Midbrain (tissue), 1 donor: ENCODE measurements around the gene LZTS2.
A peak's percentile ranks its signal among the peaks of the same experiment; 100 is the strongest.

Source experiments
- DNase-seq: peaks from one replicate; lab custom pipeline; 2025; lab: John Stamatoyannopoulos, UW

The LZTS2 gene

DNA sequence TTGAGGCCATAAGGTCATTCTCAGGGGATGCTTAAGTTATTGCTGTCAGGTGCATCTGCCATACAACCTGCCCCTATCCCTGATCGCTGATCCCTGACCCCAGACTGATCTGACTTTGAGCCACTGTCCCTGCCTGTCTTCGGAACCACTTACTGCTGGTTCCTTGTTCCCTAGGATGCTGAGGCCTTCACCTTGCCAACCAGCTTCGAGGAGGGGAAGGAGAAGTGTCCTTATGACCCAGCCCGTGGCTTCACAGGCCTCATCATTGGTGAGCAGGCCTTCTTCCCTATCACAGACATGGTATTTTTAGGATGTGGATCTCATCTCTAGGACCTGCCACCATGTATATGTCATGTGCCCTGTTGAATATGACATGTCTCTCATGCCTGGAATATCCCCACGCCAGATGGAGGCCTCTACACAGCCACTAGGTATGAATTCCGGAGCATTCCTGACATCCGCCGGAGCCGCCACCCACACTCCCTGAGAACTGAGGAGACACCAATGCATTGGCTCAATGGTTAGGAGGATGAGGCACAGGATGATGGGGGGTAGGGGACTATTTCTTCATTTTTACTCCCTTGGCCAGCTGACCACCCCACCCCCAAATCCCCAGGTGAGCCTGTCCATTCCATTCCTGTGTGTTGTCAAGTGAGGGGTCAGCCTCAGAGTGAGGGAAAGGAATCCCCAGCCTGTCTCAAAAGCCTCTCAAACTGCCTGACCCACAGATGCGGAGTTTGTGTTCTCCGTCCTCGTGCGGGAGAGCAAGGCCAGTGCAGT, 21.3 kb upstream of the LZTS2 start:
- DNase-seq: no peak

DNA sequence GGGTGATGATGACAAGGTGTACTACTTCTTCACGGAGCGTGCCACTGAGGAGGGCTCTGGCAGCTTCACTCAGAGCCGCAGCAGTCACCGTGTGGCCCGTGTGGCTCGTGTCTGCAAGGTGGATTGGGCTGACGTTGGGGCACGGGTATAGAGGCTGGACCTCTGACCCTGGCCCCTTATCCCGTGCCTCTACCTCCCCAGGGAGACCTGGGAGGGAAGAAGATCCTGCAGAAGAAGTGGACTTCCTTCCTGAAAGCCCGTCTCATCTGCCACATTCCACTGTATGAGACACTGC, 20.8 kb upstream of the LZTS2 start:
- no peak for DNase-seq

DNA sequence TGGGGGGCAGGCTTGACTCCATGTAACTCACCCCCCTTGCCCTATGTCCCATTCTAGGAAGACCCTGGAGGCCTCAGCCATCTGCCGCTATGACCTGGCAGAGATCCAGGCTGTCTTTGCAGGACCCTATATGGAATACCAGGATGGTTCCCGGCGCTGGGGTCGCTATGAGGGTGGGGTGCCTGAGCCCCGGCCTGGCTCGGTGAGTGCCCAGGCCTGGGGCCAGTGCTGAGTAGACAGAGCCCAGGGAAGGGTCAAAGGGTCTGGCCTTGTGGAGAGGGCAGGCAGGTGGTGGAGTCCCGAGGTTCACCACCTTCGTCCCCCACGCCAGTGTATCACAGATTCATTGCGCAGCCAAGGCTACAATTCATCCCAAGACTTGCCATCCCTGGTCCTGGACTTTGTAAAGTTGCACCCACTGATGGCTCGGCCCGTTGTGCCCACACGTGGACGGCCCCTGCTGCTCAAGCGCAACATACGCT, 19.8 kb upstream of the LZTS2 start:
- DNase-seq: no peak

DNA sequence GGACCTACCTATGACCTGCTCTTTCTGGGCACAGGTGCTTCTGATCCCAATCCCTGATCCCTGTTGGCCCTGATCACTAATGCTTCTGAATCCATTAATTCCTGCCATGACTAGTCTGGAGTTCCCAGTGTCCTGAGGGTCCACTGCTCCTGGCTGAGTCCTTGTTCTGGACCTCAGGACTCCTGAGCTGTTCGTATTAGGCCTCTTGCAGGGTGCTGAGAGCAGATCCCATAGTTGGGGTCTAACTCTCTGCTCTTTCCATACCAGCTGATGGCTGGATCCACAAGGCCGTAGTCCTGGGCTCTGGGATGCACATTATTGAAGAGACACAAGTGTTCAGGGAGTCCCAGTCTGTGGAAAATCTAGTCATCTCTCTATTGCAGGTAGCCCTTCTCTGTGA, 19.3 kb upstream of the LZTS2 start:
- no peak for DNase-seq

DNA sequence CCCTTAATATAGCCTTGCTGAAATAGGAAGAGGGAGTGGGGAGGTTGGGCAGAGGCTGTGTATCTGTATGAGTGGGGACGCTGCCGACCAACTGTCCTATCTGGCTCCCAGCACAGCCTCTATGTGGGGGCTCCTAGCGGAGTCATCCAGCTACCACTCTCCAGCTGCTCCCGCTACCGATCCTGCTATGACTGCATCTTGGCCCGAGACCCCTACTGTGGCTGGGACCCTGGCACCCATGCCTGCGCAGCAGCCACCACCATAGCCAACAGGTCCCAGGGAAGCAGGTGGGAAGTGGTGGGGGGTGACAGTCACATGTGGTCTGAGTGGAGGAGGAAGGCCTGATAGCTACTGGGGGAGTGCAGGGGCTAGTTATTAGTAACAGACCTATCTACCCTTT, 18.9 kb upstream of the LZTS2 start:
- no peak for DNase-seq

DNA sequence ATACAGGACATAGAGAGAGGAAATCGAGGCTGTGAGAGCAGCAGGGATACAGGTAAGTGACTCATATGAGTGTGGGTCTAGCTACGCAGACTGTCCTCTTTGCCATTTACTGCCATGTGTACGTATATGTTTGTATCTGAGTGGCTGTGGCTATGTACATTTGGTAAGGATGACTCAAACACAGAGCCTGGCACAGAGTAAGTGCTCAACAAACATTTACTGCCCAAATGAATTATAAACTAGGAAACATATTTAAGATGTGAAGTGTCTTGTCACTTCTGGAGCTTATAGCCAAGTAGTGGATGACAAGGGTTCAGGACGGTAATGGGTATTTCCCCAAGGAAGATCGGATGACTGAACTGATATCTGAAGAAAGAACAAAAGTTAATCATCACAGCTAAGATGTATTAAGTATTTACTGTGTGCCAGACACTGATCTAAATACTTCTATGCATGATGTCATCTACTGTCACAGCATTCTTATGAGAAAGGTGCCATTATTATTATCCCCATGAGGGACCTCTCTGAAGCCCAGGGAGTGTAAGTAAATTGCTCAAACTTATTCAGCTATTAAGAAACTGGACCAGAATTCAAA, 18.3 kb upstream of the LZTS2 start:
- DNase-seq: no peak

DNA sequence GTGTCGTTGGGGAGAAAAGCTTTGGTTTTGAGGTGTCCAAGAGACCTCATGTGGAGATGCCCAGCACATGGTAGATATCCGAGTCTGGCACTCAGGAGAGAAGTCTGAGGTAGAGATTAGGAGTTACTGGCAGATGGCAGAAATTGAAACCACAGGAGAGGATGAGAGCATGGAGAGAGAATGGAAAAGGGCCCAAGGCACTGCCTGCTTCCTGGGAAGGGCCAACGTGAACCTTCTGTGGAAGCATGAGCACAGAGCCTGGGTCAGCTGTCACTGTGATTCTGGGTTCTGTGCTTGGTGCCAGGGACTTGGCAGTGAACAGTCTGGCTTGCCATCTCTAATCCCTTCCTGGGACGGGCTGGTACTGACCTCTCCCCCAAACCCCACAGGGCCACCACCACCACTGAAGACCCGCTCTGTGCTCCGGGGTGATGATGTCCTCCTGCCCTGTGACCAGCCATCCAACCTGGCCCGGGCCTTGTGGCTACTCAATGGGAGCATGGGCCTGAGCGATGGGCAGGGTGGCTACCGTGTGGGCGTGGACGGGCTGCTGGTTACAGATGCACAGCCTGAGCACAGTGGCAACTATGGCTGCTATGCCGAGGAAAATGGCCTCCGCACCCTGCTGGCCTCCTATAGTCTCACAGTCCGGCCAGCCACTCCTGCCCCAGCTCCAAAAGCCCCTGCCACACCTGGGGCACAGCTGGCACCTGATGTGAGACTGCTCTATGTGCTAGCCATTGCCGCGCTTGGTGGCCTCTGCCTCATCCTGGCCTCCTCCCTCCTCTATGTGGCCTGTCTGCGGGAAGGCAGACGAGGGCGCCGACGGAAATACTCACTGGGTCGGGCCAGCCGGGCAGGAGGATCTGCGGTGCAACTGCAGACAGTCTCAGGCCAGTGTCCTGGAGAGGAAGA, 16.4 kb upstream of the LZTS2 start:
- DNase-seq: no peak

DNA sequence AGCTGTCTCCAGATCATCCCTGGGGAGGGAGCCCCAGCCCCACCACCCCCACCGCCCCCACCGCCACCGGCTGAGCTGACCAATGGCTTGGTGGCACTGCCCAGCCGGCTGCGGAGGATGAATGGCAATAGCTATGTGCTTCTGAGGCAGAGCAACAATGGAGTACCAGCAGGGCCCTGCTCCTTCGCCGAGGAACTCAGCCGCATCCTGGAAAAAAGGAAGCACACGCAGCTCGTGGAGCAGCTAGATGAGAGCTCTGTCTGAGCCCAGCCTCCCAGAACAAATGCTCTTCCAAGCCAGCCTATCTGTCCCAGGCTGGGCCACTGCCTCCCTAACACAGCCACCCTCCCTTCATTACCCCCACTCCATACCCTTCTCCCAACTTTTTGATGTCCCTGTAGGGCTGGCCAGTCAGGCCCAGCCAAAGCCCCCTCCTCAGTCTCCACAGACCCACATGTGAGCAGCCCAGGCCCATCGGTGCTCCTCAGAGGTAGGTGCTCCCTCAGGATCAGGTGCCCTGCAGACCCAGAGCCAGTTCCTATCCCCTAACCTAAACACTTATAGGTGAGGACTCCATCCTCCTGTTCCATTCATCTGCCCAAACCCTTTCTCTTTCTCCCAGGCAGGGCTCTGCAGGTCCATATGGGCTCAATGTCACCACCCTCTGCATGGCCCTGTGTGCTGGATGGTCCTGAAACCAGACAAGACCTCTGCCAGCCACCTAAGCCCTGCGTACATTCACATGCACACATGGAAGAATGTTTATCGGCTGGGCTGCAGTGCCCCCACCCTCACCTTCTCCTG, 15.5 kb upstream of the LZTS2 start:
- no peak for DNase-seq

DNA sequence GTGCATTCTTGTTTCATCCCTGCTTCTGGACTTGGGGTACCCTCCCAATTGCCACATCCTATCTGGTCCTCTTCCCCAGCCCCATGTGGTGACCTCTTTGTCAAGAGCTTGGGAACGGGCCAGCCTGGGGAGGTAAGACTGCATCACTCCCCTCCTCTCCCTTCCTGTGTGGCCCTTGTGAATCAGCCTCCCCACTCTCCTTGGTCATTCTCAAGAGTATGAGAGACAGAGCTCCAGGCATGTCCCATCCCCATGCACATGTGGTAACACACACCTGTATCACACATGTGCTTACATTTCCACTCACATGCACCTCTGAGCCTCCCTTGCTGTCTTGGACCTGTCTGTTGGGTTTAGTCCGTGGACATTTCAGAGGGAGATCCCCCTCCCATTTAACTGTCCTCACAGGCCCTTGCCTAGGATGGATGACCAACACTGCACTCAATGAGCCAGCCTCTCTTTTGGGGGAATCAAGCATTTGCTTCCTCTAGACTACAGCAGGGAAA, 14.9 kb upstream of the LZTS2 start:
- no peak for DNase-seq

DNA sequence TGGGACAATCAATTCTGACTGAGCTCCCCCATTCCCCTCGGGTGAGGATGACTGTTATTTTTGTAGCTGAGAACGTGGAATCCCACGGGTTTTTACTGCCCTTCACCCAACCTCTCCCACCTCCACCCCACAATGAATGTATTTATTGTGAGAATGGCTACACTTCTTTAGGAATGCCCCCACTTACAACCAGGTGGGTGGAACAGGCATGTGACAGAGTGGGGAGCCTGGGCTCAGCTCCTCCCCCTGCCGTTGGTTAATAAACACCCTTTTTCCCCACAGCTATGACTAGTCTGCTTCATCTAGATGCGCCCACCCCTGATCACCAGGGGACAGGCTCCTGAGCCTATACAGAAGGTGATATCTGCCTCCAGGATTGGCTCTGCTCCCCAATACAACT, 14.3 kb upstream of the LZTS2 start:
- DNase-seq: no peak

DNA sequence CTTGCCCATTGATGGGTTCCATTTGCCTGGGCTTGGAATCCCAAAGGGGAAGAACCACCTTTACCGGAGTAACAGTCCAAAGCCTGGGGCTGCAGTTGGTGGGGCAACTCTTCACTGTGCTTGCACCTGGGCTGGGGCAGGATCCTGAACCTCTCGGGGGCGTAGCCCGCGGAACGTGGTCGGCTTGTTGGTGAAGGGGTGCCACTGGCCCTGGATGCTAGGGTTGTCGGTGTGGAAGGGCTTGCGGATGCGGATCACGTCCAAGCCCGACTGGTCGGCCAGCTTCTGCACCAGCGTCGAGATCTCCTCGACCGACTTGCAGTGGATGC, 13.0 kb upstream of the LZTS2 start:
- DNase-seq: no peak

DNA sequence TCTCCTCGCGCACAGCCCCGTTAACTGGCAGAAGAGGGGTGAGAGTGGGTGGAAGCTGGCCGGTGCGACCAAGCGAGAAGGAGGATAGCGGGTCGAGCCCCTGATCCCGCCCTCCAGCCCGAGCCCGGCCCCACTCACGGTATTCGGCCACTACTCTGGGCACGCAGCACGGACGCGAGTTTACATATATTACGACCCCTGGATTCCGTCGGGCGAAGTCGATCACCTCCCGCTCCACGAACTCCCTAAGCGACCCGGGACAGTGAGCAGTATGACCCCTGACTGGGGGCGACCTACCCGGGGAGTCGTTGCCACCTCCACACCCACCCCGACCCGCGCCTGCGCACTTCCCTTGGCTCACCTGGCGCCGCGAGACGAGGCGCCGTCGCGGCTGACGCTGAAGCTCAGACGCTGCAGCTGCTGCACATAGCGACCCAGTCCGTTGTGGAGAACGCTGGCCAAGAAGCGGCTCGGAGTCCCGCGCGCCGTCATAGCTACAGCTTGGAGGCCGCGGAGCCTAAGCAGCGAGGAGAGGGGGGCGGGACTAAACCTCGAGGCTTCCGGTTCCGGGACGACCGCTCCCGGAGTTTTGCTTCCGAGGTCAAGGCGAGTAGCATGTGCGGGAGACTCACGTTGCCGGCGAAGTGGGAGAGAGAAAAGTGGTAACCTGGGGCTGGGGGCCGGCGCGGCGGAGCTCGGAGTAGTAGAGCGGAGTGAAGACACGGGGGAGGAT, 12.5 kb upstream of the LZTS2 start, which contains the start of the genes MRPL43 and TWNK:
MRPL43 (minus strand) TSS at position 546 of the 733 bp plus-strand sequence; CDS start at position 492, 54 bp downstream.
TWNK (plus strand) TSS at position 592 of the 733 bp plus-strand sequence. CDS start 668 bp downstream, outside the sequence.
- peak; percentile 91 for DNase-seq

DNA sequence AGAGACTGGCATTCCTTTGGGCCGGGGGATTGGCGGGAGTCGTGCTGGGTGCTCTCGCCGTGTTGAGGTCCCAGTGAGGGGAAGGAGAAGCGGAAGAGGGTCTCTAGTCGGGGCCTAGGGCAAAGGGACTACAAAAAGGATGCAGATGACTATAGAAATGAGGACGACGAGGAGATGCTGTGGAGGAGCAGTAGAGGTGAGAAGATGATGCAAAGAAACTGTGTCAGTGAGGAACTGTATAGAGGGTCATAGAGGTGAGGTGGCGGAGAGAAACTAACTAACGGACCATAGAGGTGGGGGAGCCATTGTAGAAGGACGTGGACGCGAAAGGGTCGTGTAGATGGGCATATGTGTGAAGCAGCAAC, 11.9 kb upstream of the LZTS2 start:
- no peak for DNase-seq

DNA sequence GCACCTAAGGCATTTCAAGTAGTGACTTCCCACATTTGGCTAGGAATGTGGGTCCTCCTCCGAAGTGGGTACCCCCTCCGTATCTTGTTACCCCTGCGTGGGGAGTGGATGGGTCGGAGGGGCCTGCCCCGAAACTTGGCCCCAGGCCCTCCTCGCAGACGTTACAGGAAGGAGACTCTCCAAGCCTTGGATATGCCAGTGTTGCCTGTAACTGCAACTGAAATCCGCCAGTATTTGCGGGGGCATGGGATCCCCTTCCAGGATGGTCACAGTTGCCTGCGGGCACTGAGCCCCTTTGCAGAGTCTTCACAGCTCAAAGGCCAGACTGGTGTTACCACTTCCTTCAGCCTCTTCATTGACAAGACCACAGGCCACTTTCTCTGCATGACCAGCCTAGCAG, 11.4 kb upstream of the LZTS2 start:
- DNase-seq: no peak

DNA sequence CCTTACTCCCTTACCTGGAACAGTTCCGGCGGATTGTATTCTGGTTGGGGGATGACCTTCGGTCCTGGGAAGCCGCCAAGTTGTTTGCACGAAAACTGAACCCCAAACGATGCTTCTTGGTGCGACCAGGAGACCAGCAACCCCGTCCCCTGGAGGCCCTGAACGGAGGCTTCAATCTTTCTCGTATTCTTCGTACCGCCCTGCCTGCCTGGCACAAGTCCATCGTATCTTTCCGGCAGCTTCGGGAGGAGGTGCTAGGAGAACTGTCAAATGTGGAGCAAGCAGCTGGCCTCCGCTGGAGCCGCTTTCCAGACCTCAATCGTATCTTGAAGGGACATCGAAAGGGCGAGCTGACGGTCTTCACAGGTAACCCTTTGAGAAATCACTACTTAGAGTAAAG, 10.5 kb upstream of the LZTS2 start:
- DNase-seq: no peak

DNA sequence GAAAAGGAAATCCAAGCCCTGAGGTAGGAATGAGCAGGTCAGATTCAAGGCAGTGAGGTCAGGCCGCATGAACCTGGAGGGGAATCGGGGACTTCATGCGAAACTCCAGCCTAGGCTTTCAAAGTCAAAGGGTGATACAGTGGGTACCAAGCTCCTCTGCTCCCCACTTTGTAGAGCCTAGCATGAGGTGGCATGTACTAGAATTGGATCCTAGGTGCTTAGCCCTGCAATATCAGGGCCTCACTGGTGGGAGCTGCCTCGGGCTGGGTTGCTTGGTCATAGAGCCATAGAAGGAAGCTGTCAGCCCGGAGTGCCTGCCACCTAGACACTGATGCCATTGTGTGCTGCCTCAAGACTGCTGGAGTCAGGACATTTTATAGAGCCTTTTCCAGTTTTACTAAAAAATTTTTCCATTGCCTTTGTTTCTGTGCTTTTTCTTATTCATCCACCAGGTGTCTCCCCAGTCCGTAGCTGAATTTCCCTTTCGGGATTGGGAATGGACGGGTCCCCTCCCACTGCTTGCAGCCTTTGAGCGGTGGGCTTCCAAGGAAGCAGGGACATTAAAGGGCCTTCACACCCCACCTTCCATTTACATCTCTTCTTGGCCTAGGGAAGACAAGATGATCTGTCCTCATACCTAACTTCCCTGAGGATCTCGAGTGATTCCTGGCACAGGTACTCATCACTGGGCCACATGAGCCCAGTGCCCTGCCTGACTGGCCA, 5.5 kb upstream of the LZTS2 start:
- DNase-seq: peak; percentile 77

DNA sequence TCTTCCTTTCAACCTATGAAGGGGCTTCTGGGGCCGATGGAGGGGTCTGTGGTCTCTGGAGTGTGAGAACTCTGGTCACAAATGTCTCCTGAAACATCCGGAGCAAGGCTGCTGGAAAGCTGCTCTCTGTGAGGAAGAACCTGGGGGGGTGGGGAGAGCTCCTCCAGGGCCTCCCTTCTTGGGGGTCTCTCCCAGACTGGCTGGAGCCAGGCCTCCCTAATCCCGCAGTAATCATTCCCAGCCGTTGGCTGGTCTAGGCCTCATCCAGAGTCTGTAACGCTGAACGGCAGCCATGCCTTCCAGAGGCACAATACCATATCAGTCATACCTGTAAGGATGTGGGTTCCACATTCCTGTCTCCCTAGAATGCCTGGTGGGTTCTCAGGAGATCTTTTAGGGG, 4.4 kb upstream of the LZTS2 start:
- no peak for DNase-seq

DNA sequence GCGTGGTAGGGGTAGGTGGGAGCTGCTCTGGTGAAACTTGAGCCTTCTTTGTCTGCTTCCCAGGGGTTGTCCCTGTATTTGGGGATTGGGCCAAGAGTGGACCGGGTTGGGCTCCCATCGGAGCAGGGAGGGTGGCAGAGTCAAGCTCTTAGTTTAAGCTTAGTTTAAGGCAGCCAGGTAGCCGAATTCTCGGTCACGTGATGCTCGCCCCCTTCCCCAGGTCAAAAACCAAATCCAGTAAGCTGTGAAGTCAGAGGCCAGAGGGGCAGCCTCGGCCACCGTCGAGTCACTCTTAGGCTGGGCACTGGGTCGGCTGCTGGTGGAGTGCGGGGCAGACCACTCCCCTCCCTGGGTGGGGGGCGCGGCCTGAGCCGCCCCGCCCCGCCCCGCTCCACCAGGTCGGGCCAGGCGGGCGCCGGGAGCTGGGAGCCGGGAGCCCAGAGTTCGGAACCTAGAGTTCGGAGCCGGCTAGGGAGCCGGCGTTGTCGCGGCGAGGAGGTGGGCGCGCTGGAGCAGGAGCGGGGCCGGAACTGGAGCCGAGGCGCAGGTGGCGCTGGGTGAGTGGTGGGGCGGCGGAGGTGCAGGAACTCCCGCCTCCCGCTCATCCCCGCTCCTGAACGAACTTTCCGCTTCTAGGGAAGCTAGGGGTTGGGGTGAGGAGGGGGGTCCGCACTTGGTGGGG, 2.8 kb upstream of the LZTS2 start:
- peak; percentile 4 for DNase-seq

DNA sequence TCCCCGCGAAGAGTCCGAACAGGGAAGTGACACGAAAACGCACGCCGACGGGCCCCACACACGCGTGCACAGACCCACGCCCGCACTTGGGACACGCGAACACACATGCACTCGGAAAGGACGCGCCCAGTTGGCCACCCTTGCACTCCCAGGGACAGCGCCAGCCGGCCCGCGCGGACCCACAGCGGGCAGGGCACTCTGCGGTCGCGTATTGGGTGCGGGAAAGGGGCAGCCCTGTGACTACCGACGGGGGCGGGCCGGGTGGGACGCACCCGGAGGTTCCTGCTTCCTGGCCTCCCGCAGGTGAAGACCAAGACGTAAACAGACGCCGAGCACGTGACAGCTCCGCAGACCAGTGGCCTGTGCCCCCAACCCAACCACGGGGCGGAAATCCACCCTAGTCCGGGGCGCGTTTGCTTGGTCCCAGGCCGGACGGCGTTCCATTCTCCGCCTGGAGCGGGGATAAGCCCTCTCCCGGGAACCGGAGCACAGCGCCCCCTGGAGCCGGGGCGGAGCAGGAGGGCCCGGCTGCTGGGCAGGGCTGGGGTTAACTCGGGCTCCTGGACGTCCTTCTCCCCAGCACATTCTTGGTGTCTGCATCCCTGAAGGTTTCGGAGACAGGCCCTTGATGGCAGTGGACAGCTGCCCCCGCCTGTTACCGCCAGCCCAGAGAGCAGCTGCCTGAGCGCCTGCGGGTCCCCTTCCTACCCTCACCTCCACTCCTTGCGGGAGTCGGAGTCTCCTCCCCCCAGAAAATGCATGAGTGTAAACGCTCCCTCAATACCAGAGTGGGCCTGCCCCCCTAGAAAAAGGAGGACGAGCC, 2.0 kb upstream of the LZTS2 start:
- DNase-seq: peak; percentile 81
